ENCODE results near the gene SS18L1.
A peak's percentile ranks its signal among the peaks of the same experiment; 100 is the strongest.

SS18L1 gene

GRCh38 chr20:62175711-62176110 lies 32.1 kb downstream of the SS18L1 start:
- no peak for DNase-seq

DNA sequence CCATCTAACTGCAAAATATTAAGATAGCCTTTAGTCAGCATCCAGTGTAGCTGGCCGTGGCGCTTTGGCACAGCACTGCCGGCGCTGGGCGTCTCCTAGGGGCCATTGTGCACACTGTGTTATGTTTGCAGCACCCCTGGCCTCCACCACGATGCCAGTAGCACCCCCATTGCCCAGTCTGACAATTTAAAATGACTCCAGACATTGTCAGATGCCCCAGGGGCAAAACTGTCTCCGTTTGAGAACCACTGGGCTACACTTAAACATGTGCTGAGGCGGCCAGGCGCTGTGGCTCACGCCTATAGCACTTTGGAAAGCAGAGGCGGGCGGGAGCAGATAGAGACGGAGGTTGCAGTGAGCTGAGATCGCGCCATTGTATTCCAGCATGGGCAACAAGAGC lies 33.3 kb downstream of the SS18L1 start:
- DNase-seq, result no peak

GRCh38 chr20:62177307-62177706 lies 33.7 kb downstream of the SS18L1 start:
- no peak for DNase-seq

GRCh38 chr20:62178316-62179161 lies 35.0 kb downstream of the SS18L1 start:
- DNase-seq, result no peak

- DNase-seq, result no peak
Measured at GRCh38 chr20:62179162-62179504, 35.6 kb downstream of the SS18L1 start.

- no peak for DNase-seq
Measured at GRCh38 chr20:62181808-62182207, 38.2 kb downstream of the SS18L1 start.

GRCh38 chr20:62182469-62183425 lies 39.2 kb downstream of the SS18L1 start, which contains the start of gene MTG2:
Gene MTG2 (plus strand): TSS chr20:62183028. CDS start chr20:62193421, 10,393 bp downstream.
- DNase-seq, result peak; percentile 91

DNA sequence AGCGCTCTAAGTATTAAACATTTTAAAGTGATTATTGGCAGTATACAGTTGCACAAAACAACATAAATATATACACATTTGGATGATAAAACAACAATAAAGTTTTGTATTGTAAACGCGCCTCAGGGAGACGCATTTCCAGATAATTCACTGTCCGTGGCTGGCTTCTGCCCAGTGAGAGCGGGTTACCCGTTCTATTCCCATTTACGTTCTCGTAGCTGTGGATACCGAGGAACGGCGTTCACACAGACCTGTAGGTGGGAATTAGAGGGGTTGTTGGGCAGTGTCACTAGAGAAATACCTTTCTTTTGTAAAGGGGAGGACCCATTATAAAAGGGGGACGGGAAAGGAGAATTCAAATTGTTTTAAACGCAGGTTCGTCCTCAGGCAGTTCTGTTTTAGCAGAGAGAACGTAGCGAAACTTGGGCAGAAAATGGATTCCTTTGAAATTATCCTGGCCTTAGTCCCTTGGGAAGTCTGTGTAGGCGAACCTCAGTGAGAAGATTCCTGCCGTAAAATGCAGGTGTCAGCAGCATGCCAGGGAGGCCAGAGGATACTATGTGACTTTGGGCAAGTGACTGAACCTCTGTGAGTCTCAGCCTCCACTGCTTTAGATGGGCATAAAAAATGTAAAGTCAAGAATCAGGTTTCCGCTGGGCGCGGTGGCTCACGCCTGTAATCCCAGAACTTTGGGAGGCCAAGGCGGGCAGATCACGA lies 40.0 kb downstream of the SS18L1 start:
- DNase-seq, result no peak

GRCh38 chr20:62186096-62186426 lies 42.5 kb downstream of the SS18L1 start:
- no peak for DNase-seq

- no peak for DNase-seq
Measured at GRCh38 chr20:62186887-62187866, 43.6 kb downstream of the SS18L1 start.

DNA sequence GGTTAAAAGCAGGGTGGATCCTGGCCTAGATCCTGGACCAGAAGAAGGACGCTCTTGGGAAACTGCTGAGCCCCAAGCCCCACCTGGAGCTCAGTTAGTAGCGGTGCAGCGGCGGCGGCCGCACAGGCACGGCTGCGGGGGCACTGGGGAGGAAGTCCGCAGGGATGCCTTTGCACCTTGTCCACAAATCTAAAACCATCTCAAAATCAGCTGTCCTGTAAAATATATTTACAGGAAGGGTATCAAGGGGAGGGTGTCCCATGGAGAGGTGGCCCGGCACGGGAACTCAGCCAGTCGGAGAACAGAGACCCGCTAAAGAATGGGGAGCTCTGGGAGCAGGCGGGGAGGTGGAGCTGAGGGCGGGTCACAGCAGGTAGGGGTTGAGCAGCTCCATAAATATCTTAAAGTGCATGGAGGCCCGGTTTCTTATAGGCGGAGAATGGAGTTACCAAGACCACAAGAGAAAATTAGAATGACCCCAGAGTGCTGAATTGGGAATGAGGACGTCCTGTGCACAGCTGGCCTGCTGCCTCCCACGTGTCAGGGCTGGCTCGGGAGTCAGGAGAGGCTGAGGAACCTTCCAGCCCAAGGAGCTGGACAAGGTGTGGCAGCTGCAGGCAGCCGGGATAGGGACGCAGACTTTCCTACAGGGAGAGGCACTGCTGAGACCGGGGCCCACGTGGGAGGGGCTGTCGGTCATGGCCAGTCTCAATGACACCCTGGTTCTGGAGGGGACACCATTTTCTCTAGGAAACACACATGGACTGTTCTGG lies 47.3 kb downstream of the SS18L1 start:
- no peak for DNase-seq

GRCh38 chr20:62191781-62192559 lies 48.4 kb downstream of the SS18L1 start:
- no peak for DNase-seq

GRCh38 chr20:62192635-62193034 lies 49.1 kb downstream of the SS18L1 start:
- DNase-seq, result no peak

DNA sequence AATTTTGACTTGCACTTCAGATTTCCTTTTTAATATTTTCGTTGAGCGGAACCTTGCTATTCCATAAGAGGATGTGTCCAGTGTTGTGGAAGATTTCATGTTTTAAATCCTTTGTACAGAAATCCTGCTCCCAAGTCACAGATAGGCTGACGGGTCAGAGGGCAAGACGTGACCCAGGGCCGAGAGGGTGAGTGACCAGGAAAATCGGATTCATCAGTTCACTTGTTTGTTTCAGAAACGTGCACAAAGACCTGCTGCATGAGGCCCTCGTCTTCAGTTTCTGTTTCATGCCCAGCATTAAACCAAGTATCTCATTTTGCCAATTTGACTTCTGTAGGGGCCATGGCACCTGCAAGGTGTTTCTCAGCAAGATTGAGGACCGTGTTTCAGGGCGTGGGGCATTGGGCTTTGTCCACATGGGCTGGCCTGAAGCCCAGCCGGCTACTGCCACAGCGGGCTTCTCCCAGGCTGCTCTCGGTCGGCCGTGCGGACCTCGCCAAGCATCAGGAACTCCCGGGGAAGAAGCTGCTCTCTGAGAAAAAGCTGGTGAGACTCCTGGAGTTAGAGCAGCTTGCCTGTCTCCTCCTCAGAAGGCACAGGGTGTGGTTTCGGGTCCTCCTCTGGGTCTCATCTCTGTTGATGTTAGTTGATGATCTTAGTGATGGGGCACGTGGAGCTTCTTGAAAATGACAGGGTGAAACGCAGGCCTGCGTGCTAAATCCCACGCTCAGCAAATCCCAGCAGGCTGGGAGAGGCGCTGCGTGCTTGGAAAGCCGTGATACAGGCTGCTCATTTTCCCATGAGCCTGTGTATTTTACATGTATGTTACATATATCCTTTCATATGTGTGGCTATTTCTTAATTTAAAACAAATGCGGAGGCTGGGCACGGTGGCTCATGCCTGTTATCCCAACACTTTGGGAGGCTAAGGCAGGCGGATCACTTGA lies 49.8 kb downstream of the SS18L1 start:
- no peak for DNase-seq

GRCh38 chr20:62195075-62195405 lies 51.5 kb downstream of the SS18L1 start:
- no peak for DNase-seq

GRCh38 chr20:62195736-62196135 lies 52.2 kb downstream of the SS18L1 start:
- DNase-seq, result no peak

DNA sequence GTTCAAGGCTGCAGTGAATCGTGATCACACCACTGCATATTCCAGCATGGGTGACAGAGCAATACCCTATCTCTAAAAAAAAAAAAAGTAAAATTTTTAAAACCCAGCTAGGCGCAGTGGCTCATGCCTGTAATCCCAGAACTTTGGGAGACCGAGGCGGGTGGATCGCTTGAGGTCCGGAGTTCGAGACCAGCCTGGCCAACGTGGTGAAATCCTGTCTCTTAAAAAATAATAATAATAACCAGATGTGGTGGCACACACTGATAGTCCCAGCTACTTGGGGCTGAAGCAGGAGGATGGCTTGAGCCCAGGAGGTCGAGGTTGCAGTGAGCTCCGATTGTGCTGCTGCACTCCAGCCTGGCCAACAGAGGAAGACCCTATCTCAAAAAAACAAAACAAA lies 52.7 kb downstream of the SS18L1 start:
- no peak for DNase-seq

DNA sequence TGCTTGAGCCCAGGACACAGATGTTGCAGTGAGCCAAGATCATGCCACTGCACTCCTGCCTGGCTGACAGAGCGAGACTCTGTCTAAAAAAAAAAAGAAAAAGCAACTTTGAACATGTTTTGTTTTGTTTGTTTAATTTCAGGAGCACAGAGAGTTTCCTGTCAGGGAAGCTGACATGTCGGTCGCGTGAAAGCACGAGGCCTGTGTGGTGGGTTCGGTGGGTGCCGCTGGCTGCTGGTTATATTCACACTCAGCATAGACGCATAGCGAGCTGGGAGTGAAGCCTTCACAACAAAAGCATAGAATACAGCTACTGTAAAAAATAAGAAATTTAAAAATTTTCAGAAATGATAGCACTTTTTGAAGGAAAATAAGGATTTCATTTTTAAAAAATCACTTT lies 53.7 kb downstream of the SS18L1 start:
- no peak for DNase-seq

- DNase-seq, result no peak
Measured at GRCh38 chr20:62197801-62198200, 54.2 kb downstream of the SS18L1 start.

Data from NCI-H2107 (cell line).